ENCODE measurements around the gene CDK2AP2. TPM values are rescaled to one million over a fixed set of nuclear protein-coding genes. Genes with fewer than 3 reads are reported as not detected.
A peak's percentile ranks its signal among the peaks of the same experiment; 100 is the strongest.

The CDK2AP2 gene
- total and polyA plus RNA-seq, 2 of the 8 experiments (the other 6 are each of a cell fraction or from before 2014, with no cell fraction given): 49.6 to 65.1 TPM

GRCh38 chr11:67463680-67464410 is 44.1 kb downstream of the CDK2AP2 start:
- no peak overlapping the region for H3K27ac ChIP-seq (ENCODE audit: low read depth, low read length)
- peaks cover 0 to 3% of the 10 kb centered on the region in 2 experiments for H4K20me1 ChIP-seq (replicated peaks in 1 of 2; ENCODE audit: control insufficient read depth in 1 of 2, insufficient read depth in 2 of 2, low read length in 2 of 2)
- peak overlapping the region; percentile 69 to 70; a peak in 3 of 4 replicates for H3K4me2 ChIP-seq (ENCODE audit: insufficient read depth in 1 of 2, low read depth in 2 of 2, low read length in 2 of 2)
- no peak overlapping the region for H3K14ac ChIP-seq (ENCODE audit: insufficient read length)
- no peak overlapping the region for H3K23ac ChIP-seq (ENCODE audit: insufficient read length)
- H3K23me2 ChIP-seq (ENCODE audit: low read depth, low read length): peaks cover 6% of the 10 kb centered on the region
- H3K9ac ChIP-seq (replicated peaks in 1 of 4; ENCODE audit: extremely low read depth in 1 of 4, low read depth in 3 of 4, low read length in 3 of 4): no peak overlapping the region; a peak in 2 of 7 replicates
- no peaks in the 10 kb centered on the region for H3K36me3 ChIP-seq (ENCODE audit: control insufficient read depth in 2 of 4, insufficient read depth in 4 of 4, low read length in 3 of 4)
- H4K8ac ChIP-seq (ENCODE audit: extremely low read depth, insufficient read depth, low read length): peak overlapping the region; percentile 95
- no peak for DNase-seq (ENCODE audit: low read depth in 1 of 2, low spot score in 2 of 2)
- no peak overlapping the region; the same call in 1 of the 2 replicates for H3K18ac ChIP-seq (ENCODE audit: extremely low read depth, low read length)
- H3K9me3 ChIP-seq (ENCODE audit: insufficient read depth in 2 of 2, low read depth in 1 of 2, low read length in 1 of 2): no peaks in the 10 kb centered on the region
- H3K4me3 ChIP-seq (ENCODE audit: extremely low read depth in 1 of 4, insufficient read depth in 2 of 4, low read depth in 3 of 4, low read length in 4 of 4): peak overlapping the region in 1 of 4 experiments; percentile 91; a peak in 2 of 8 replicates
- H2AFZ ChIP-seq (ENCODE audit: low read length): no peak overlapping the region
- POLR2A ChIA-PET (ENCODE audit: partially characterized antibody): interaction anchor here (1.0 kb wide), 1 partner anchor 24 kb away, joined by 4 read pairs; no protein-coding TSS in a partner anchor
- H4K5ac ChIP-seq (ENCODE audit: insufficient read length, low read depth, low read length): no peak overlapping the region
- peaks cover 2 to 14% (median 6%) of the 10 kb centered on the region in 4 experiments; a peak in 6 of 7 replicates for H3K4me1 ChIP-seq (replicated peaks in 1 of 4; ENCODE audit: control insufficient read depth in 3 of 4, insufficient read depth in 4 of 4, low read length in 3 of 4)
- WGBS, 2 experiments (ENCODE audit: extremely low coverage in 1 of 2, insufficient coverage in 1 of 2, insufficient read length in 1 of 2, insufficient replicate concordance in 2 of 2, low coverage in 1 of 2, low lambda C conversion rate in 2 of 2, missing lambda C conversion rate in 1 of 2): 92% methylated on average over 19 of the region's 20 CpGs; no CpG with 5 or more reads in 1 of the 2 experiments
- H2AK5ac ChIP-seq (ENCODE audit: low read depth, low read length): peak overlapping the region; percentile 60; the same call in 1 of the 2 replicates
- peak overlapping the region; percentile 45 for H4K91ac ChIP-seq (replicated peaks; ENCODE audit: insufficient read length, low read length)
- CTCF ChIA-PET (ENCODE audit: partially characterized antibody): interaction anchor here (0.9 to 1.0 kb wide), 2 partner anchors 21 to 153 kb away, joined by 3 read pairs; partner anchors contain the start of gene CORO1B
- peaks cover 2% of the 10 kb centered on the region for H3K79me1 ChIP-seq (ENCODE audit: low read depth, low read length)
- no peaks in the 10 kb centered on the region for H3K27me3 ChIP-seq (replicated peaks in 1 of 4; ENCODE audit: control insufficient read depth in 3 of 4, extremely low read depth in 1 of 4, insufficient read depth in 3 of 4, low read length in 3 of 4)
- peak overlapping the region; percentile 35; the same call in 1 of the 2 replicates for H2BK5ac ChIP-seq (ENCODE audit: low read depth, low read length)
- peaks cover 0 to 3% of the 10 kb centered on the region in 2 experiments; a peak in 2 of 4 replicates for H3K79me2 ChIP-seq (ENCODE audit: control insufficient read depth in 1 of 2, insufficient read depth in 2 of 2, low read length in 2 of 2)
- H2BK20ac ChIP-seq (ENCODE audit: low read length): no peak overlapping the region
- no peak overlapping the region for H2BK120ac ChIP-seq (replicated peaks; ENCODE audit: low read depth, low read length)
- no peak overlapping the region for H3K56ac ChIP-seq (replicated peaks; ENCODE audit: insufficient read length, low read depth, low read length)
- FAIRE-seq: no peak
- peak overlapping the region; percentile 72; the same call in 1 of the 2 replicates for H2BK15ac ChIP-seq (ENCODE audit: low read length)
- peak overlapping the region; percentile 67 for H3K4ac ChIP-seq (replicated peaks; ENCODE audit: insufficient read length, low read depth, low read length)
- H2BK12ac ChIP-seq (ENCODE audit: low read depth, low read length): peak overlapping the region; percentile 75; the same call in 1 of the 2 replicates
- TF ChIP-seq TAF7 (optimal IDR thresholded peaks at IDR 0.05; ENCODE audit: borderline replicate concordance, low read depth, low read length) (no peak), GABPA (IDR thresholded peaks at IDR 0.05; ENCODE audit: borderline replicate concordance, insufficient read depth, low read length) (no peak), CHD2 (IDR thresholded peaks at IDR 0.05; ENCODE audit: low read length) (no peak), SP1 (IDR thresholded peaks at IDR 0.05; ENCODE audit: low read depth, low read length) (no peak), BACH1 (IDR thresholded peaks at IDR 0.05; ENCODE audit: low read length) (no peak), CBX8 (IDR thresholded peaks at IDR 0.05; ENCODE audit: borderline replicate concordance, low read depth, low read length) (no peak), CTCF (IDR thresholded peaks at IDR 0.05; ENCODE audit: control extremely low read depth in 1 of 3, insufficient read depth in 1 of 3, low read depth in 1 of 3, low read length in 3 of 3) (no peak)
- TF ChIP-seq, protein P1, sequence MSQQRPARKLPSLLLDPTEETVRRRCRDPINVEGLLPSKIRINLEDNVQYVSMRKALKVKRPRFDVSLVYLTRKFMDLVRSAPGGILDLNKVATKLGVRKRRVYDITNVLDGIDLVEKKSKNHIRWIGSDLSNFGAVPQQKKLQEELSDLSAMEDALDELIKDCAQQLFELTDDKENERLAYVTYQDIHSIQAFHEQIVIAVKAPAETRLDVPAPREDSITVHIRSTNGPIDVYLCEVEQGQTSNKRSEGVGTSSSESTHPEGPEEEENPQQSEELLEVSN (IDR thresholded peaks at IDR 0.05): no peak
